Measurements from ENCODE around the gene PDE4D.
A peak's percentile ranks its signal among the peaks of the same experiment; 100 is the strongest.

PDE4D gene

DNA sequence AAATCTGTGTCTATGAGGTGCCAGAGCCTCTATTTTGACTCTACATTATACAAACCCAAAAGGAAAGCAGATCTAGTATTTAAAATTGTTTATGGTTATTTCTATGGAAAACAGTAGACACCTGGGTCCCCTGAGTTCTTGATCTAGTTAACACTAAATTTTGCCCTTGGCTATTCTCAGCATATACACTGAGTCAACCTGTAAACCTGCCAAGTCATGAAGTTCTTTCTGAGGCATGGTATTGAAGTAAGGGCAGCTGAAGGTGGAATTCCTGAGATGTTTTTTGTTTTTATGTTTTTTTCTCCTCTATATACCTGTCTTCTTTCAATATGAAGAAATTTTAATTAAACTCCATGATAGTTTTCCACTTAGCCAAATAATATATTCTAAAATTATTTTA, 120.2 kb downstream of the PDE4D start:
- Histone ChIP-seq H3K4me3 (ENCODE audit: low read length) (no peak overlapping the region), H3K36me3 (ENCODE audit: control insufficient read depth, insufficient read depth, low read length) (no peaks in the 10 kb centered on the region), H3K4me1 (ENCODE audit: control insufficient read depth, insufficient read depth, low read length) (no peaks in the 10 kb centered on the region)

DNA sequence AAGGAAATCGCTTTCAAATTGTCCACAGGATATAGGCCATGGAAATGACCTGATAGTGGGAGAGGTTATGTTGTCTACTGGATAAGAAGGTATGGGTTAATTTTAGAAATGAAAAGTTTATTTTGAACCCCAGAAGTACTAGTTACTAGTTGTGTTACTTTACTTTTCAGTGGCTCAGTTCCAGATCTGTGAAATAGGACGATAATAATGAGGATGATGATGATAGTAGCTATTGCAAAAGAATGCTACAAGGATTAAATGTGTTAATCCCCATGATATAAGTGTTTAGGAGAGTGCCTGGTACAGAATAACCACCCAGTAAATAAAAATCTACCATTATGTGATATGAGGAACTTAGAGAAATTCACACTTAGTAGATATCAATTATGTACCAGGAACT, 120.8 kb downstream of the PDE4D start:
- no peaks in the 10 kb centered on the region for H3K36me3 ChIP-seq (ENCODE audit: control insufficient read depth, insufficient read depth, low read length)
- no peak overlapping the region for H3K4me3 ChIP-seq (ENCODE audit: low read length)
- no peaks in the 10 kb centered on the region for H3K27me3 ChIP-seq (ENCODE audit: control insufficient read depth, insufficient read depth, low read length)
- no peaks in the 10 kb centered on the region for H3K4me1 ChIP-seq (ENCODE audit: control insufficient read depth, insufficient read depth, low read length)
- H3K9me3 ChIP-seq (ENCODE audit: control insufficient read depth, low read length), result no peaks in the 10 kb centered on the region
- no peak overlapping the region for H3K9ac ChIP-seq (ENCODE audit: low read length)

More for the DNA sequence above, 120.2 kb downstream of the PDE4D start:
- H3K27me3 ChIP-seq (ENCODE audit: control insufficient read depth, insufficient read depth, low read length), result no peaks in the 10 kb centered on the region
- no peak overlapping the region for H3K9ac ChIP-seq (ENCODE audit: low read length)
- H3K9me3 ChIP-seq (ENCODE audit: control insufficient read depth, low read length), result no peaks in the 10 kb centered on the region

DNA sequence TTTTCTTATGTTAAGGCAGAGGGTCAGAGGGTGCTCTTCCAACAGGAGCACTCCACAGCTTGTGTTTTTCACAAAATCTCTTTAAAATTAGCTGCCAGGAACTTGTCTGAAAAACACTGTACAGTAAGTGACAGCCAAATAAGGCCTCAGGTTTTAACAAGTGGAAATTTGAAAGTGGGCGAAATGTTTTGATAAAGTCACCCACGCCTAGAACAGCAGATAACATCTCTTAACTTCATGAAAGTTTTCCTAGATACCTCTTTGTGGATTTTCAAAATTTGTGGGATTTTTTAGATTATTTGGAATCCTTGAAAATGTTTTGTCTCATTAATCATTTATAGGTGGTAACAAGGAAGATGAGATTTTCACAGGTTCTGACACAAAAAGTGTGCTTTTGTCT, 121.3 kb downstream of the PDE4D start:
- H3K27me3 ChIP-seq (ENCODE audit: control insufficient read depth, insufficient read depth, low read length), result no peaks in the 10 kb centered on the region
- H3K36me3 ChIP-seq (ENCODE audit: control insufficient read depth, insufficient read depth, low read length), result no peaks in the 10 kb centered on the region
- H3K4me3 ChIP-seq (ENCODE audit: low read length), result no peak overlapping the region
- H3K4me1 ChIP-seq (ENCODE audit: control insufficient read depth, insufficient read depth, low read length), result no peaks in the 10 kb centered on the region
- no peaks in the 10 kb centered on the region for H3K9me3 ChIP-seq (ENCODE audit: control insufficient read depth, low read length)
- H3K9ac ChIP-seq (ENCODE audit: low read length), result no peak overlapping the region

DNA sequence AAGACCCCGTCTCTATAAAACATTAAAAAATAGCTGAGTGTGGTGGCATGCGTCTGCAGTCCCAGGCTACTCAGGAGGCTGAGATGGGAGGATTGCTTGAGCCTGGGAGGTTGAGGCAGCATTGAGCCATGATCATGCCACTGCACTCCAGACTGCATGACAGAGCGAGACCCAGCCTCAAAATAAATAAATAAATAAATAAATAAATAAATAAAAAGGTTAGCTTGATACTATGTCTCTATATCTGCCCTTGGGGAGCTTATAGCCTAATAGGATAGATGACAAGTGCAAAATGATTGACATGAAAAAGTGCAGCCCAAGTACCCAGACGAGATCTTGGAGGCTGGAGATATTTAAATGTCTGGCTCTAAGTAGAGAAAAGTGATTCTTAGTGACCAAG, 122.6 kb downstream of the PDE4D start:
- Histone ChIP-seq H3K27me3 (ENCODE audit: control insufficient read depth, insufficient read depth, low read length) (no peaks in the 10 kb centered on the region), H3K4me3 (ENCODE audit: low read length) (no peak overlapping the region), H3K9ac (ENCODE audit: low read length) (no peak overlapping the region), H3K4me1 (ENCODE audit: control insufficient read depth, insufficient read depth, low read length) (peaks cover 7% of the 10 kb centered on the region), H3K36me3 (ENCODE audit: control insufficient read depth, insufficient read depth, low read length) (no peaks in the 10 kb centered on the region), H3K9me3 (ENCODE audit: control insufficient read depth, low read length) (no peaks in the 10 kb centered on the region)

DNA sequence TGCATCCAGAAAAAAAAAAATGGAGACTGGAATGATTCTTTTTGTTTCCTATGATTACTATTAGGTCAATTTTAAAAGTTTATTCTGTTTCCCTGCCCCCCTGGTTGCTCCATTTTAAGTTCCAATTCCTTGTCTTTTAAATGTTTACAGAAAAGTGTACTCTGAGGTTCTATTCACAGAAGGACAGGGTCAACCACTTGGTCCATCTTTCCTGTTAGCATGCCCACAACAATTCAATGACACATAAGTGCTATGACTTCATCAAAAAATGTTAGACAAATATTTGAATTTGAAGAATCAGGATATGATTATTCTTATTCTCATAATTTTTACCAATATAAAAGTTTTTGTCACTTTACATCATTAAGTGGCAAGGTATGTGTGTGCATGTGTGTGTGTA, 123.7 kb downstream of the PDE4D start:
- H3K4me1 ChIP-seq (ENCODE audit: control insufficient read depth, insufficient read depth, low read length), result peaks cover 7% of the 10 kb centered on the region
- H3K9me3 ChIP-seq (ENCODE audit: control insufficient read depth, low read length), result no peaks in the 10 kb centered on the region
- H3K9ac ChIP-seq (ENCODE audit: low read length), result no peak overlapping the region
- H3K4me3 ChIP-seq (ENCODE audit: low read length), result no peak overlapping the region
- H3K36me3 ChIP-seq (ENCODE audit: control insufficient read depth, insufficient read depth, low read length), result no peaks in the 10 kb centered on the region
- H3K27me3 ChIP-seq (ENCODE audit: control insufficient read depth, insufficient read depth, low read length), result no peaks in the 10 kb centered on the region

DNA sequence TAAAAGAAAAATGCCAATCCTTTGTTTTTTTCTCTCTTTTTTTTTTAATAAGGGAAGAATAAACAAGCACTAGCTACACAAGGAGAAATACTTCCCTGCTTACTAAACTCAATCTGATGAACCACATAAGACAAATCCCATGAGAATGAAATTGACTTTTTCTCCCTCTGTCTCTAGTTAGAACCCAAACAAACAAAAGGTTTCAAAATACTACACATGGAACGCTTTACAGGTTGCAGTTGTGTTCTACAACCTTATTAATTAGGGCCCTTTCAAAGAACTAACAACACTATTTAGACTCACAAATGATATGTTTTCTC, 124.5 kb downstream of the PDE4D start:
- Histone ChIP-seq H3K9ac (ENCODE audit: low read length) (peak overlapping the region; percentile 76), H3K4me3 (ENCODE audit: low read length) (peak overlapping the region; percentile 92), H3K27me3 (ENCODE audit: control insufficient read depth, insufficient read depth, low read length) (no peaks in the 10 kb centered on the region), H3K9me3 (ENCODE audit: control insufficient read depth, low read length) (no peaks in the 10 kb centered on the region), H3K4me1 (ENCODE audit: control insufficient read depth, insufficient read depth, low read length) (peaks cover 7% of the 10 kb centered on the region), H3K36me3 (ENCODE audit: control insufficient read depth, insufficient read depth, low read length) (no peaks in the 10 kb centered on the region)

DNA sequence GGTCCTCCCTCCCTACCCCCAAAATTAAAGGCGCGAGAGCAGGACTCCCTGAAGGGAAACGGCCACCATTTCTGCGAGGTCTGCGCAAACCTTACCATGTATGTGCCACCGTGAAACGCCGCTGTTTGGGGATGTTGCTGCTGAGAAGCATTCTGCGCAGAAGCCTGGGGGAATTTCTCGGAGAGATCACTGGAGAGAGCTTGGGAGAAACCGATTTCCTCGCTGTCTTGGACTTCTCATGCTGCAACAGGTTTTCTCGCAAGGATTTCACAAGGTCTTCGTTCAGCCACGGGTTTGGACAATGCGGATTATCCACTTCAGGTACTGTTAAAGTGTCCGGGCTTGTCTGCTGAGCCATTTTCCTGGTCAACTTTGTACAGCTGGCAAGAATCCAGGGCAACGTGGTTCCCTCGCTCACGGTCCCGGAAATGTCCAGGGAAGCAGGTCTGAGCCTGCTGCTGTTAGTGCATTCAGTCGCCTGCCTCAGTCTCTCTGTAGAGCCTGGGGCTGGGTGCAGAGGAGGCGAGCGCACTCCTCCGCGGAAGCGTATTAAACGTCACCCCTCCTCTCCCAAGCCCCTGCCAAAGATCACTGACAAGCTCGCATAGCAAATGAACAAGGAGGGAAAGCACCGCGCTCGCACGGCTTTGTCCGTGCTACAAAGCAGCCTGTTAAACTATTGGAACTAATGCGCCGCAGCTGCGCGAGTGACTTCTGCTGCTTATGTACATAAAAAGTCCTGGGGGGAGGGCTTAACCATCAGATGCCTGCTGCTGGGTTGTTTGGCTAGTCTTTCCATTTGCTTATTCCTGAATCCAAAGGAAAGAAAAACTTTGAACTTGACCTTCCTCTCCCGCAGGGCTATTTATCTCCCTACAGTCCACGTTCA, 125.1 kb downstream of the PDE4D start:
- H3K9me3 ChIP-seq (ENCODE audit: control insufficient read depth, low read length), result no peaks in the 10 kb centered on the region
- H3K36me3 ChIP-seq (ENCODE audit: control insufficient read depth, insufficient read depth, low read length), result no peaks in the 10 kb centered on the region
- H3K27me3 ChIP-seq (ENCODE audit: control insufficient read depth, insufficient read depth, low read length), result no peaks in the 10 kb centered on the region
- peaks cover 7% of the 10 kb centered on the region for H3K4me1 ChIP-seq (ENCODE audit: control insufficient read depth, insufficient read depth, low read length)
- peak overlapping the region; percentile 92 for H3K4me3 ChIP-seq (ENCODE audit: low read length)
- H3K9ac ChIP-seq (ENCODE audit: low read length), result peak overlapping the region; percentile 76

DNA sequence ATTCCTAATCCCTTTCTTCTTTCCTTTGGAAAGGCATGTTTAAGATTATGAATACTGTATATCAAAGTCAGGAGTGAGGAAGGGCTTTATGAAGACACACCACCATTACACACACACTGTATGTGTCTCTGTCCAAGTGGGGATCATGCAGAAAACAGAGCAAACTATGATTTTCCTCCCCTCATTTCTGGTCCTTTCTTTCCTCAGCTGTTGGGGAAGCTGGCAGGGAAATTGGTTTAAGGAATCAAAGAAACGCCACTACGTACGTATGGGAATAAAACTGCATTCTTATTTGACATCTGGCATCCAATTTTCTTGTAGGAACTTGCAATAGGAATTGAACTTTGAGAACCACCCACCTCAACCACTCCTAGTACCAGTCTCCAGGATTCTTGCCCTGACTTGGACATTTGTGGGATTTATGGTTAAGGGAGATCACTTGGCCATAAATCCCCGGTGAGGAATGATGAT, 125.8 kb downstream of the PDE4D start:
- Histone ChIP-seq H3K4me1 (ENCODE audit: control insufficient read depth, insufficient read depth, low read length) (peaks cover 7% of the 10 kb centered on the region), H3K9me3 (ENCODE audit: control insufficient read depth, low read length) (no peaks in the 10 kb centered on the region), H3K9ac (ENCODE audit: low read length) (peak overlapping the region; percentile 76), H3K4me3 (ENCODE audit: low read length) (peak overlapping the region; percentile 92), H3K27me3 (ENCODE audit: control insufficient read depth, insufficient read depth, low read length) (no peaks in the 10 kb centered on the region), H3K36me3 (ENCODE audit: control insufficient read depth, insufficient read depth, low read length) (no peaks in the 10 kb centered on the region)

DNA sequence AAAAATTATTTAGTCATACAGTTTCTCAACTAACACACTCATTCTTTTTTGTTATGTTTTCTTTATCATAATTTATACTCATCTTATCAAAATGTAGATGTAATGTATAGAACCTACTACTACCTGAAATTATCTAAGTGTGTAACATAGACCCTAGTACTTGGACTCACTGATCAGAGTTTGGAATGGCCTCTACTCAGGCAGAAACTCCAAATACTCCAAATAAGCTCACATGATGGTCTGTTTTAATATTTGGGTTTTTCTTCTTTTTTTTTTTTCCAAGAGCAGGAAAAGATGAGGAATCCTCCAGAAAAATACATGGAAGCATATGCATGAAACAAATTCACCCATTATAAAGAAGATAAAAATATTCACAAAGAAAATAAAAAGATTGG, 126.3 kb downstream of the PDE4D start:
- Histone ChIP-seq H3K4me1 (ENCODE audit: control insufficient read depth, insufficient read depth, low read length) (peaks cover 7% of the 10 kb centered on the region), H3K4me3 (ENCODE audit: low read length) (no peak overlapping the region), H3K9me3 (ENCODE audit: control insufficient read depth, low read length) (no peaks in the 10 kb centered on the region), H3K36me3 (ENCODE audit: control insufficient read depth, insufficient read depth, low read length) (no peaks in the 10 kb centered on the region), H3K9ac (ENCODE audit: low read length) (no peak overlapping the region), H3K27me3 (ENCODE audit: control insufficient read depth, insufficient read depth, low read length) (no peaks in the 10 kb centered on the region)

DNA sequence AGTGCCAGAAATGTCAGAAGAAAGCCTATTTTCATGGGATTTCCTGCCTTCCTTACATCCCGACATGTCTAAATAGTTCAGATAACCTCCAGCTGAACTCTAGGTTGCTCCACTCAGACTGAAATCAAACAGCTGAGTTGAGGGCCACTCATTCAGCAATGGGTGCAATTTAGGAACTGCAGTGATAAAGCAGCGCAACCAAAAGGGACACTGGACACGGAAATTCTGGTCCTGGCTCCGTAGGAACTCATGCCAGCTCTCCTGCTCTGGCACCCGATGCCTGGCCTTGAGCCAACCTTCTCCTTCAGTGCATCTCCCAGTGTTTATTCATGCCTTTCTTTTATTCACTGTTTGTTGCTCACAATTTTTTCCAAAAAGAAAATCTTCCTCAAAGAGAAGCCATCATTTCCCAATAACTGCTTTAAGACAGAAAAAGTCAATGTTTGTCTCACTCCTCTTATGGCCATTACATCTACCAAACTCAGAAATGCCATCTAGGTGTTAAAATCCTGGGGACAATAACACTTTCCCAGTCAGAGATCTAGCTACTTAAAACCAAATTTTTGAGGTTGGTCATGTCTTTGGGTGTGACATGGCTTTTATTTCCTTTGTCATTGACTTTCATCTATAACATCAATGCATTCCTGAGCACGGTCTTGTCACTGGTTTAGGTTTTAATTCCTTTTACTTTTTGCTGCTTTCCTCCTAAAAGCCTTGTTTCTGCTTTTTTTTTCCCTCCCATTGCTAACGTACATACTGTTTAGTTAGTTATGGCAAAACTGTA, 126.9 kb downstream of the PDE4D start:
- Histone ChIP-seq H3K36me3 (ENCODE audit: control insufficient read depth, insufficient read depth, low read length) (no peaks in the 10 kb centered on the region), H3K4me3 (ENCODE audit: low read length) (no peak overlapping the region), H3K4me1 (ENCODE audit: control insufficient read depth, insufficient read depth, low read length) (peaks cover 7% of the 10 kb centered on the region), H3K27me3 (ENCODE audit: control insufficient read depth, insufficient read depth, low read length) (no peaks in the 10 kb centered on the region), H3K9ac (ENCODE audit: low read length) (no peak overlapping the region), H3K9me3 (ENCODE audit: control insufficient read depth, low read length) (no peaks in the 10 kb centered on the region)

DNA sequence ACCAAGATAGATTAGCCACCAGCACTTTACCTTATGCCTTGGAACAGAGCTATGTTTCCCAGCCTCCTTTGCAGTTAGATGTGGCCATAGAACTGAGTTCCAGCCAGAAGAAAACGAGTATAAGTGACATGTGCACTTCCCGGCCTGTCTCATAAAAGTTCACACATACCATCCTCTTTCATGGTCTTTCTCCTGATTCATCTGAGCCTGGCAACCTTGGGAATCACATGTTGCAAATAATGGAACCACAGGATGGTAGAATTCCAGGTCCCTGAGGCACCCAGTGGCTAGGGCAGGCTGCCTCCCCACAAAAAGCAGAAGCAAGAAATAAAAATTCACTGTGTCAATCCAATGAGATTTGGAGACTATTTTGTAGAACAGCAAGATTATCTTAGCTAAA, 128.1 kb downstream of the PDE4D start:
- no peaks in the 10 kb centered on the region for H3K36me3 ChIP-seq (ENCODE audit: control insufficient read depth, insufficient read depth, low read length)
- no peak overlapping the region for H3K4me3 ChIP-seq (ENCODE audit: low read length)
- peaks cover 11% of the 10 kb centered on the region for H3K4me1 ChIP-seq (ENCODE audit: control insufficient read depth, insufficient read depth, low read length)
- no peak overlapping the region for H3K9ac ChIP-seq (ENCODE audit: low read length)
- H3K27me3 ChIP-seq (ENCODE audit: control insufficient read depth, insufficient read depth, low read length), result no peaks in the 10 kb centered on the region
- no peaks in the 10 kb centered on the region for H3K9me3 ChIP-seq (ENCODE audit: control insufficient read depth, low read length)

DNA sequence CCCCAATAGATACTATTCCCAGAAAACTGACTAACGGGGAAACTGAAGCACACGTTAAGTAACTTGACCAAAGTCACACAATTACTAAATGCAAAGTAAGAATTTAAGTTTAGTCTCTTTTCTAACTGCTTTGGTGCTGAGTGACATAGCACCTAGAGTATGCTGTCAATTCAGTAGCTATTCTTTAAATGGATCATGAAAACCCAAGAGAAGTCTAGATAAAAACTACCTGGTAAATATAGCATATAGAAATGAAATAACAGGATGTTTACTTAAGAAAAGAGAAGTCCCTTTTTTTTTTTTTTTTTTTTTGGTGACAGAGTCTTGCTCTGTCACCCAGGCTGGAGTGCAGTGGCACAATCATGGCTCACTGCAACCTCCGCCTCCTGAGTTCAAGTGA, 129.2 kb downstream of the PDE4D start:
- H3K4me3 ChIP-seq (ENCODE audit: low read length), result no peak overlapping the region
- H3K36me3 ChIP-seq (ENCODE audit: control insufficient read depth, insufficient read depth, low read length), result no peaks in the 10 kb centered on the region
- peaks cover 16% of the 10 kb centered on the region for H3K4me1 ChIP-seq (ENCODE audit: control insufficient read depth, insufficient read depth, low read length)
- no peak overlapping the region for H3K9ac ChIP-seq (ENCODE audit: low read length)
- no peaks in the 10 kb centered on the region for H3K9me3 ChIP-seq (ENCODE audit: control insufficient read depth, low read length)
- no peaks in the 10 kb centered on the region for H3K27me3 ChIP-seq (ENCODE audit: control insufficient read depth, insufficient read depth, low read length)

All from mucosa of stomach (tissue), 1 donor.